Parathyroid adenoma (tissue), 2 donors: ENCODE results near the gene SHROOM3.

Experiments used
- H2AFZ ChIP-seq: fragments of 300-600 bp; sonication (generic); one replicate; pipeline ENCODE4 v1.7.0; 2017; ENCODE audit warnings: antibody characterized with exemption, mild to moderate bottlenecking
- H3K27ac ChIP-seq: fragments of 300-600 bp; sonication (generic); one replicate; pipeline ENCODE4 v1.7.0; 2017
- H3K27me3 ChIP-seq: fragments of 300-600 bp; sonication (generic); one replicate; pipeline ENCODE4 v1.7.0; 2017; ENCODE audit warnings: low read length; ENCODE audit not compliant: control insufficient read depth, insufficient read depth
- H3K36me3 ChIP-seq: fragments of 300-600 bp; sonication (generic); one replicate; pipeline ENCODE4 v1.7.0; 2017; ENCODE audit warnings: low read length; ENCODE audit not compliant: control insufficient read depth, insufficient read depth
- H3K4me1 ChIP-seq: fragments of 300-600 bp; sonication (generic); one replicate; pipeline ENCODE4 v1.7.0; 2017; ENCODE audit warnings: control low read depth
- H3K4me2 ChIP-seq: fragments of 300-600 bp; sonication (generic); one replicate; pipeline ENCODE4 v1.7.0; 2017; ENCODE audit warnings: low read length
- H3K4me3 ChIP-seq: fragments of 300-600 bp; sonication (generic); one replicate; pipeline ENCODE4 v1.7.0; 2017; ENCODE audit warnings: low read depth, low read length
- H3K79me2 ChIP-seq: fragments of 300-600 bp; sonication (generic); one replicate; pipeline ENCODE4 v1.7.0; 2017; ENCODE audit warnings: control low read depth
- H3K9ac ChIP-seq: fragments of 300-600 bp; sonication (generic); one replicate; pipeline ENCODE4 v1.7.0; 2017; ENCODE audit warnings: mild to moderate bottlenecking
- H3K9me3 ChIP-seq: fragments of 300-600 bp; sonication (generic); one replicate; pipeline ENCODE4 v1.7.0; 2017; ENCODE audit warnings: low read length; ENCODE audit not compliant: control insufficient read depth
- TF ChIP-seq, protein P1 (sequence below): fragments of 300-600 bp; sonication (generic); IDR thresholded peaks from one replicate; pipeline ENCODE4 v1.7.0; 2017; ENCODE audit warnings: antibody characterized with exemption, mild to moderate bottlenecking
- donor health status: primary hyperparathyroidism.

Gene SHROOM3

GRCh38 chr4:76673362-76673761 is 238.3 kb downstream of the SHROOM3 start:
- Histone ChIP-seq H3K4me2 (no peak overlapping the region), H3K27ac (no peak overlapping the region), H3K36me3 (no peaks in the 10 kb centered on the region), H3K4me3 (no peak overlapping the region), H3K79me2 (no peaks in the 10 kb centered on the region), H3K9me3 (no peaks in the 10 kb centered on the region), H3K9ac (no peak overlapping the region), H2AFZ (no peak overlapping the region), H3K4me1 (no peaks in the 10 kb centered on the region), H3K27me3 (no peaks in the 10 kb centered on the region)
- TF ChIP-seq, protein P1, sequence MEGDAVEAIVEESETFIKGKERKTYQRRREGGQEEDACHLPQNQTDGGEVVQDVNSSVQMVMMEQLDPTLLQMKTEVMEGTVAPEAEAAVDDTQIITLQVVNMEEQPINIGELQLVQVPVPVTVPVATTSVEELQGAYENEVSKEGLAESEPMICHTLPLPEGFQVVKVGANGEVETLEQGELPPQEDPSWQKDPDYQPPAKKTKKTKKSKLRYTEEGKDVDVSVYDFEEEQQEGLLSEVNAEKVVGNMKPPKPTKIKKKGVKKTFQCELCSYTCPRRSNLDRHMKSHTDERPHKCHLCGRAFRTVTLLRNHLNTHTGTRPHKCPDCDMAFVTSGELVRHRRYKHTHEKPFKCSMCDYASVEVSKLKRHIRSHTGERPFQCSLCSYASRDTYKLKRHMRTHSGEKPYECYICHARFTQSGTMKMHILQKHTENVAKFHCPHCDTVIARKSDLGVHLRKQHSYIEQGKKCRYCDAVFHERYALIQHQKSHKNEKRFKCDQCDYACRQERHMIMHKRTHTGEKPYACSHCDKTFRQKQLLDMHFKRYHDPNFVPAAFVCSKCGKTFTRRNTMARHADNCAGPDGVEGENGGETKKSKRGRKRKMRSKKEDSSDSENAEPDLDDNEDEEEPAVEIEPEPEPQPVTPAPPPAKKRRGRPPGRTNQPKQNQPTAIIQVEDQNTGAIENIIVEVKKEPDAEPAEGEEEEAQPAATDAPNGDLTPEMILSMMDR = no peak

DNA sequence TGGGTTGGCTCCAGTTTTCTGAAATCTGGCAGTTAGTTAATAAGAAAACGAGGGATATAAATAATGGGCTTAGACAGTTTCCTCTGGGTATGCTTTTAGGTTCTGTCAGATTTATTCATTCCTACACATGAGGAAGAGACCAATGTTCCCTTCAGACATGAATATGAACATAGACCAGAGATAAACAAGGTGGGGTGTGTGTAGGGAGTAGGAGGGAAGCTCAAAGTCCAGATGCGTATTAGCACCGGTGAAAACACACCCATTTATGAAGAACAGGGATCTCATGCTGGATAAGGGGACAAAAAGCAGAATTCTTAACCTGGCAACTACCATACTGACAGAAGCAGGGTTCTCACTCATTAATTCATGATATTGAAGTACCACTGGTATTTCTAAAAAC is 240.0 kb downstream of the SHROOM3 start:
- H3K27ac ChIP-seq = no peak overlapping the region
- no peak overlapping the region for H3K4me3 ChIP-seq
- H3K4me2 ChIP-seq = no peak overlapping the region
- H3K9ac ChIP-seq = no peak overlapping the region
- no peaks in the 10 kb centered on the region for H3K36me3 ChIP-seq
- H3K27me3 ChIP-seq = no peaks in the 10 kb centered on the region
- no peak overlapping the region for H2AFZ ChIP-seq
- H3K79me2 ChIP-seq = no peaks in the 10 kb centered on the region
- H3K9me3 ChIP-seq = no peaks in the 10 kb centered on the region
- H3K4me1 ChIP-seq = no peaks in the 10 kb centered on the region
- TF ChIP-seq, protein P1 = no peak

GRCh38 chr4:76677571-76678326 is 242.7 kb downstream of the SHROOM3 start:
- no peak overlapping the region for H3K27ac ChIP-seq
- H3K79me2 ChIP-seq = no peaks in the 10 kb centered on the region
- H3K36me3 ChIP-seq = no peaks in the 10 kb centered on the region
- H3K4me1 ChIP-seq = no peaks in the 10 kb centered on the region
- no peak overlapping the region for H3K4me3 ChIP-seq
- no peak overlapping the region for H3K4me2 ChIP-seq
- no peaks in the 10 kb centered on the region for H3K9me3 ChIP-seq
- TF ChIP-seq, protein P1 = no peak
- H2AFZ ChIP-seq = no peak overlapping the region
- no peaks in the 10 kb centered on the region for H3K27me3 ChIP-seq
- H3K9ac ChIP-seq = no peak overlapping the region

- Histone ChIP-seq H3K27ac (no peak overlapping the region), H3K27me3 (no peaks in the 10 kb centered on the region), H3K9ac (no peak overlapping the region), H3K4me1 (no peaks in the 10 kb centered on the region), H3K79me2 (no peaks in the 10 kb centered on the region), H3K4me3 (no peak overlapping the region), H3K9me3 (no peaks in the 10 kb centered on the region), H3K36me3 (no peaks in the 10 kb centered on the region), H3K4me2 (no peak overlapping the region), H2AFZ (no peak overlapping the region)
- TF ChIP-seq, protein P1 = no peak
Observed at GRCh38 chr4:76679691-76680090, 244.7 kb downstream of the SHROOM3 start.

- Histone ChIP-seq H3K4me2 (no peak overlapping the region), H3K9me3 (no peaks in the 10 kb centered on the region), H3K27ac (no peak overlapping the region), H3K4me3 (no peak overlapping the region), H3K9ac (no peak overlapping the region), H2AFZ (no peak overlapping the region), H3K4me1 (no peaks in the 10 kb centered on the region), H3K79me2 (no peaks in the 10 kb centered on the region), H3K36me3 (no peaks in the 10 kb centered on the region), H3K27me3 (no peaks in the 10 kb centered on the region)
- TF ChIP-seq, protein P1 = no peak
Observed at GRCh38 chr4:76680952-76681351, 245.9 kb downstream of the SHROOM3 start.
